Peyer's patch (tissue), 4 donors: ENCODE data around the gene FAM241A.

Experiments used
- POLR2A ChIP-seq, 2 donors: fragments of 450-650 bp; IDR thresholded peaks; one replicate each; pipeline ENCODE4 v1.5.1; 2017; ENCODE audit warnings: antibody characterized with exemption in 2 of 2, mild to moderate bottlenecking in 2 of 2, moderate library complexity in 2 of 2
- TF ChIP-seq, protein P1 (sequence below), 6 experiments: fragments of 450-650 bp in 4 of 6; fragments of 200-600 bp in 2 of 6; sonication (generic) in 1 of 6; IDR thresholded peaks; one replicate each; pipeline ENCODE4 v1.5.1; 2017 to 2019; ENCODE audit warnings: antibody characterized with exemption in 6 of 6, mild to moderate bottlenecking in 3 of 6, moderate library complexity in 1 of 6

GRCh38 chr4:112102875-112103370 is 42.3 kb upstream of the FAM241A start:
- TF ChIP-seq, protein P1, sequence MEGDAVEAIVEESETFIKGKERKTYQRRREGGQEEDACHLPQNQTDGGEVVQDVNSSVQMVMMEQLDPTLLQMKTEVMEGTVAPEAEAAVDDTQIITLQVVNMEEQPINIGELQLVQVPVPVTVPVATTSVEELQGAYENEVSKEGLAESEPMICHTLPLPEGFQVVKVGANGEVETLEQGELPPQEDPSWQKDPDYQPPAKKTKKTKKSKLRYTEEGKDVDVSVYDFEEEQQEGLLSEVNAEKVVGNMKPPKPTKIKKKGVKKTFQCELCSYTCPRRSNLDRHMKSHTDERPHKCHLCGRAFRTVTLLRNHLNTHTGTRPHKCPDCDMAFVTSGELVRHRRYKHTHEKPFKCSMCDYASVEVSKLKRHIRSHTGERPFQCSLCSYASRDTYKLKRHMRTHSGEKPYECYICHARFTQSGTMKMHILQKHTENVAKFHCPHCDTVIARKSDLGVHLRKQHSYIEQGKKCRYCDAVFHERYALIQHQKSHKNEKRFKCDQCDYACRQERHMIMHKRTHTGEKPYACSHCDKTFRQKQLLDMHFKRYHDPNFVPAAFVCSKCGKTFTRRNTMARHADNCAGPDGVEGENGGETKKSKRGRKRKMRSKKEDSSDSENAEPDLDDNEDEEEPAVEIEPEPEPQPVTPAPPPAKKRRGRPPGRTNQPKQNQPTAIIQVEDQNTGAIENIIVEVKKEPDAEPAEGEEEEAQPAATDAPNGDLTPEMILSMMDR (IDR thresholded peaks at IDR 0.05) = no peak
- TF ChIP-seq POLR2A (IDR thresholded peaks at IDR 0.05) = no peak
